BJ (cell line): Measurements from ENCODE around the gene ZBTB40. TPM values are rescaled to one million over a fixed set of nuclear protein-coding genes. Genes with fewer than 3 reads are reported as not detected.

Source experiments
- CTCF ChIA-PET: fragments of 350-600 bp; formaldehyde crosslinking; extraction: SDS; loops from one replicate; lab custom pipeline; 2021; ENCODE audit warnings: antibody characterized with exemption, inconsistent platforms; lab: Yijun Ruan, JAX
- POLR2A ChIA-PET: fragments of 300-600 bp; sonication (Branson Sonifier 250); formaldehyde crosslinking; extraction: SDS; loops from one replicate; lab custom pipeline; 2021; ENCODE audit warnings: antibody characterized with exemption; lab: Charles Lee
- DNase-seq: peaks from one replicate; pipeline ENCODE4 v3.0.0-alpha.2; 2011; ENCODE audit warnings: low read depth
- H3K27me3 ChIP-seq: 2 replicates; pipeline ENCODE4 v1.6.0; 2011; ENCODE audit warnings: low read length; ENCODE audit not compliant: control insufficient read depth, insufficient read depth
- H3K36me3 ChIP-seq: 2 replicates; pipeline ENCODE4 v1.5.1; 2011; ENCODE audit warnings: low read length; ENCODE audit not compliant: control insufficient read depth, insufficient read depth
- H3K4me3 ChIP-seq: 2 replicates; pipeline ENCODE4 v1.5.1; 2011; ENCODE audit warnings: low read depth, mild to moderate bottlenecking, control low read depth, low read length
- CTCF ChIP-seq: IDR thresholded peaks from 2 replicates; pipeline ENCODE4 v1.5.1; 2011; ENCODE audit warnings: low read depth, mild to moderate bottlenecking, control low read depth, inconsistent platforms, low read length, moderate library complexity; ENCODE audit not compliant: insufficient read depth
- polyA plus RNA-seq: library from polyadenylated mRNA; depleted of rRNA; stranded (reverse); fragments of >200 nt; gene quantifications from 2 replicates; pipeline ENCODE4 v1.2.3, GENCODE V29; 2011

The ZBTB40 gene
- polyA plus RNA-seq, 1 experiment, result 5.0 TPM

- DNase-seq, result no peak
- Histone ChIP-seq H3K4me3 (no peak within 1 kb of the TSS), H3K36me3 (no peaks in the 10 kb centered on the region), H3K27me3 (peaks cover 26% of the 10 kb centered on the region)
- no peak for TF ChIP-seq CTCF
- CTCF ChIA-PET, result no interaction called here
- POLR2A ChIA-PET, result no interaction called here
These were observed 111.2 kb downstream of the ZBTB40 start, which contains the start of gene EPHA8 for GRCh38 chr1:22562584-22563583. Gene EPHA8 (plus strand): TSS chr1:22563489. CDS start chr1:22563636, 147 bp downstream.

- ChIA-PET POLR2A (no interaction called here), CTCF (no interaction called here)
- Histone ChIP-seq H3K27me3 (peaks cover 27% of the 10 kb centered on the region), H3K36me3 (no peaks in the 10 kb centered on the region), H3K4me3 (no peak overlapping the region)
- no peak for DNase-seq
- TF ChIP-seq CTCF, result no peak
These were observed 112.3 kb downstream of the ZBTB40 start for GRCh38 chr1:22563671-22564602.

- ChIA-PET POLR2A (no interaction called here), CTCF (no interaction called here)
- peaks cover 19% of the 10 kb centered on the region for H3K27me3 ChIP-seq
- no peak for DNase-seq
- no peak overlapping the region for H3K4me3 ChIP-seq
- no peaks in the 10 kb centered on the region for H3K36me3 ChIP-seq
- no peak for TF ChIP-seq CTCF
These were observed 114.5 kb downstream of the ZBTB40 start for GRCh38 chr1:22566161-22566560.

- CTCF ChIA-PET, result interaction anchor here (0.6 kb wide), 1 partner anchor 47 kb away, joined by 3 read pairs; no protein-coding TSS in a partner anchor
- H3K4me3 ChIP-seq, result no peak overlapping the region
- peaks cover 12% of the 10 kb centered on the region for H3K27me3 ChIP-seq
- no peak for TF ChIP-seq CTCF
- no peak for DNase-seq
- POLR2A ChIA-PET, result no interaction called here
- H3K36me3 ChIP-seq, result no peaks in the 10 kb centered on the region
These were observed 115.5 kb downstream of the ZBTB40 start for GRCh38 chr1:22567197-22567596.

GRCh38 chr1:22567994-22568393 is 116.3 kb downstream of the ZBTB40 start:
- CTCF ChIA-PET, result interaction anchor here (0.6 kb wide), 1 partner anchor 47 kb away, joined by 3 read pairs; no protein-coding TSS in a partner anchor
- peaks cover 7% of the 10 kb centered on the region for H3K27me3 ChIP-seq
- H3K4me3 ChIP-seq, result no peak overlapping the region

More at GRCh38 chr1:22567994-22568393, 116.3 kb downstream of the ZBTB40 start:
- no peak for DNase-seq
- H3K36me3 ChIP-seq, result no peaks in the 10 kb centered on the region
- TF ChIP-seq CTCF, result no peak
- POLR2A ChIA-PET, result no interaction called here
